GM21526 (cell line): Measurements from ENCODE around the gene TXNDC17.
"Not testable (repeated sequence)": the region's sequence is repeated elsewhere in the genome, so short reads cannot be mapped to it uniquely, and the experiment has no call there.

Experiments used
- ATAC-seq: cut with Tn5 transposase; IDR thresholded peaks from one replicate; pipeline ENCODE4 v1.9.1; 2021; ENCODE audit warnings: moderate library complexity; ENCODE audit not compliant: unreplicated experiment, low FRiP score

The TXNDC17 gene

DNA sequence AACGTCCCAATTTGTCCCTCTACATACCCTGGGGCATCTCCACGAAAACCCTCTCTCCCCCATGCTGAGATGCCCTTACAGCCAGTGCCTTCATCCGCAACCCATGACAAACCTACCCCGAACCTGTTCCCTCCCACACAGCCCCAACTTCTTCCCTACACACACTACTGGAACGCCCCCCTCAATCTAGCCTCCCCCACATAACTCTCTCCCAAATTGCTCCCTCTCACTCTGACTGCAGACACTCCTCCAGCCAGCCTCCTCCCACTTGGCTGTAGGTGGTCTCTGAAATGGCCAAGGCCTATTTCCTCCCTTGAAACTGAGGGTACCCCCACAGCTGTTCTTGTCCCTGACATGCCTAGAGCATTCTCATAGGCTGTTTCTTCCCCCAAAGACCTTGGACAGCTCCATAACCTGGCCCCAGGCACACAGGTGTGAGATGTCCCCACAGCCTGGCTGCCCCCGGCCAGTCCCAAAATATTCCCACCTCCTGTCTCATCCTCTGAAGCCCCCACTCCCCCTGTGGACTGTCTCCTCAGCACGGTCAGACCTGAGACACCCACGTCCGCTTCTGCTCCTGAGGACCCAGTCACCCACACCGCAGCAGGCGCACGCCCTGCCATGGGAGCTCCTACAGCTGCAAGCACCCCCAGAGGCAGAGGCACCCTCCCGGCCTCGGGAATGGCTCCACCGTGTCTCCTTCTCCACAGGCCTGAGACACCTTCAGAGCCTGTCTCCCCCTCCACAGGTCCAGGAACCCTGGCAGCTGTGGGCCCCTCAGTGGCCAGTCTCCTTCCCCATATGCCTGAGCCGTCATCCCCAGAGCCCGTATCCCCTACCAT is 4.0 kb upstream of the TXNDC17 start:
- ATAC-seq = no peak

DNA sequence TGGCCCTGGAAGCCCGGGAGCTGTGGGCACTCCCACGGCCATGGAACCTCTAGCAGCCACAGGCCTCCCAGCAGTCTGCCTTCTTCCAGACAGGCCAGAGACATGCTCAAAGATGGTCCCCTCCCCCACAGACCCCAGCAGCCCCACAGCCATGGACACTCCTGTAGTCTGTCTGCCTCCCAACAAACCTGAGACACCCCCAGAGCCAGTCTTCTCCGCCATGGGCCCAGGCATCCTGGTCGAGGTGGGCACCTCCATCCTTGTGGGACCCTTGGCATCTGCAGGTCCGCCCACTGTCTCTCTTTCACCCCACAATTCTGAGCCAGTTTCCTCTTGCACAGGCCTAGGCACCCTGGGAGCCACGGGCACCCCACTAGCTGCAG is 3.4 kb upstream of the TXNDC17 start:
- ATAC-seq = no peak

- no peak for ATAC-seq
Measured at GRCh38 chr17:6638046-6638908, 2.6 kb upstream of the TXNDC17 start.

GRCh38 chr17:6639014-6639585 is 1.8 kb upstream of the TXNDC17 start:
- no peak for ATAC-seq

DNA sequence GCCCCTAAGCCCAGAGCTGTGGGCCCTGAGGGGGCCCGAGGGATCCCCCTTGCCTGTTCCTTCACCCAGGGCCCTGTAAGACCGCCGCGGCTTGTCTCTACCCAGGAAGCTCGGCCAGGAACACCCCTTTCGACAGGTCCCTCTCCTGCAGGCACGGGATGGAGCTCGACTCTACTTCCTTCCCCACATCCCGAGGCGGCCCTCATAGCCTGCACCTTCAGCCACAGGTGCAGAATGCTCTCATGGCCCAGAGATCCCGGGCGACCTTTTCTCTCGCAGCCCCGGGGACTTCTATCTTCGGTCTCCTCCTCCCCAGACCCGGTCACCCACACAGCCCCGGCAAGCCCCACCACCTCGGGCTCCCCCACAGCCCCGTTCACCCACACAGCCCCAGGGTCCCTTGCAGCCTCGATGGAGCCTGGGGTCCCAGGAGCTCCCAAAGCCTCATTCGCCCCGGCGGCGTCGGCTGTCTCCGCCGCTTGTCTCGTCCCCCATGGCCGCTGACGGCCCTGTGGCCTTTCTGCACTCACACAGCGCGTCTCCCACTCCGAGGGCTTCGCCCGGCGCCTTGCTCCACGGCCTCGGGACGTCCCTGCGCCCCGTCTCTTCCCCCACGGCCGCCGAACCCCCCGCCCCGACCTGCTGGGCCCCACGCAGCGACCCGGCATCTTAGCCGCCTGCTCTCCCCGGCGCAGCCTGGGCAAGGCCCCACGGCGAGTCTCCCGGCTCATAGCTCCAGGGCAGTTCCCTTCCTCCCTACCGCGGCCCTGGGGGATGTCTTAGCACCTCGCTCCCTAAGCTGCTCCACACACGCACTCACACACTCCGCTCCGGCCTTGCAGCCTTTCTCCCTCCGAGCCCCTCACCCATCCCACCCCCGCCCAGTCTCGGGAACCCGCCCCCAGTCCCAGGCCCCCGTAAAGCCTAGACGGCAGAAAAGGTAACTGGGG is 999 bp upstream of the TXNDC17 start:
- ATAC-seq = peak; percentile 7

- ATAC-seq = no peak
Measured at GRCh38 chr17:6641247-6641863, 495 bp downstream of the TXNDC17 start.

- ATAC-seq = no peak
Measured at GRCh38 chr17:6642592-6642991, 1.7 kb downstream of the TXNDC17 start.

DNA sequence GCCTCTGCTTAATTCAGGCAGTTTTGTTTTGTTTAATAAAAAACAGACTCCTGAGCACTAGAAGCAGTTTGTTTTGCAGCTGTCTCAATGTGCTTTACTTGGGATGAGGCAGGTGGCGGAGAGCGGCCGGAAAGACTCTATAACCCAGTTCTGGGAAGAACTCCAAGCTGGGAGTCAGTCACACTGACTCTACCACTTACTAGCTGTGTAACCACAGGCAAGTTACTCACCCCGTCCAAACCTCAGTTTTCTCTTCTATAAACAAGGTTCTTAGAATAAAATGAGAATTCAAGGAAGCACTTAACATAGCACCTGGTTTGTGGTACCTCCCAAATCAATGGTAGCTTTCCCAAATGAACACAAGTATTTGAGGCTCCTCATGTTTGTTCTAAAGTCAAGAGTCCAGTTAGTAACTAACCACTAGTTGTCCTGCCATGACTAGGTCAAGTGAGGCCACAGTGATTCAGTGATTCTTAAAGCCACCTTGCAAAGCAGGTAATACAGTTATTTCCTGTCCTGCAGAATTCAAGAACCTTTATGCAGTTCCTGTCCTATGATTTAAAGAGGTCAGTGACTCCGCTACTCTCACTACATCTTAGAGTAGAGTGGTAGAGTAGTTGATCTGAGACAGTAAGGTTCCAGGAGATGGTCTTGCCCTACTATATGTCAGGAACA is 2.7 kb downstream of the TXNDC17 start:
- no peak for ATAC-seq

- ATAC-seq = no peak
Measured at GRCh38 chr17:6648181-6648580, 7.3 kb downstream of the TXNDC17 start.

DNA sequence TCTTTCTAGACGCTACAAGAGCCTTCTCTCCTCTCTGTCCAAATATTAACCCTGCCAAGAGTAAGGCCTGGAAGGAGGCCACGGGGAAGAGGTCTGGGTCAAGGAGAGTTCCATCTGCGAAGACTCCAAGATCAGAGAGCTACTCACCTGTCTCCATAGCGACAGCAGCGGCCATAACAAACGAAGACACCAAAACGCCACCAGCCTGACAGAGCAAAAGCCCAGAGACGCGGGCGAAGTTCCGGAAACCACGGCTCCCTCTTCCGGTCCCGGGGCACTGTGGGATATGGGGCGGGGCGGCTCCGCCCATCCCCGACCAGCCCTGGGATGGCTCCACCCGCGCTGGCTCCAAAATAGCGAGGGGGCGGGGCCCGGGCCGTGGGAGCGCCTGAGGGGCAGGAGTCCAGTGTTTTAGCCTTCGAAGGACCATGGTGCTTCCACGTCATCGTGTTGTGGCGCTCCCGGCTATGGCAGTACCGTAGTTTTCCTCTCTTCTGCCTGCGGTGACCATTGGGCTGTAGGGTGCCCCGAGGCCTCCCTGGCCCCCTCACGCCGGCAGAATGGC is 10.6 kb downstream of the TXNDC17 start, which contains the start of the genes C17orf100 and MED31:
Gene C17orf100, plus strand, starts transcription at position 409 of the 565 bp plus-strand sequence. Its CDS starts 152 bp downstream, at position 561.
Gene MED31, minus strand, starts transcription at position 252 of the 565 bp plus-strand sequence. Its CDS starts 77 bp downstream, at position 175.
- peak; percentile 76 for ATAC-seq

GRCh38 chr17:6651919-6652452 is 11.1 kb downstream of the TXNDC17 start:
- ATAC-seq = peak; percentile 9

DNA sequence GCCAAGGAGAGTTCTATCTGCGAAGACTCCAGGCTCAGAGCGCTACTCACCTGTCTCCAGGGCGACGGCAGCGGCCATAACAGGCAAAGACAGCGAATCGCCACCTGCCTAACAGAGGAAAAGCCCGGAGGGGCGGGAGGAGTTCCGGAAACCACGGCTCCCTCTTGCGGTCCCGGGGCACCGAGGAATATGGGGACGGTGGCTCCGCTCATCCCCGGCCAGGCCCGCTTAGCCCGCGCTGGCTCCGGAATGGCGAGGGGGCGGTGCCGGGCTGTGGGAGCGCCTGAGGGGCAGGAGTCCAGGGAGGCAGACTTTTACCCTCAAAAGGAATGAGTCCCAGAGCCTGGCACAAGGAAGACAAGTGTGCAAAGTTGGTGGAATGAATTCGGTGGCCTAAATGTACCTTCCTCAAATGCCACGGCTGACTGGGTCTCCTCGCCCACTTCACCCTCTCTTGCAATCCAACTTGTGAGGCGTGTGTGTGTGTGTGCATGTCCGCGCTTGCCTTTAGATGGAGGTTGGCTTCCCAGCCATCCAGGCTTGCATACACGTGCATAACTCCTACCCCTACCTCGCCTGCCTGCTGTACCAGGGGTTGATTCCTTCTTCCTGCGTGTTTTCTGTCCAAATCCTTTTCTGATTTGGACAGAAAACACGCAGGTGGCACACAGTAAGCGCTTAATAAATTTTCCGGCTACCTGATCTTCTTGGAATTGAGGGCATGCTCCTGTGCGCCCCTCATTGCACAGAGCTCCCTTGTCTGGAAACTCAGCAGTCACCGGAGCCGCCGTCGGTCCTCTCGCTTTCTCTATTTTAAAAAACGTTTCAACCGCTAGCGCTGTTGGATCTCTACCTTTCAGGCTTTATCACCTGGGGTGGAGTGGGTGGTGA is 14.2 kb downstream of the TXNDC17 start:
- ATAC-seq = no peak

- not testable (repeated sequence) for ATAC-seq
Measured at GRCh38 chr17:6655732-6656361, 15.0 kb downstream of the TXNDC17 start.

GRCh38 chr17:6656797-6657632 is 16.2 kb downstream of the TXNDC17 start:
- not testable (repeated sequence) for ATAC-seq

DNA sequence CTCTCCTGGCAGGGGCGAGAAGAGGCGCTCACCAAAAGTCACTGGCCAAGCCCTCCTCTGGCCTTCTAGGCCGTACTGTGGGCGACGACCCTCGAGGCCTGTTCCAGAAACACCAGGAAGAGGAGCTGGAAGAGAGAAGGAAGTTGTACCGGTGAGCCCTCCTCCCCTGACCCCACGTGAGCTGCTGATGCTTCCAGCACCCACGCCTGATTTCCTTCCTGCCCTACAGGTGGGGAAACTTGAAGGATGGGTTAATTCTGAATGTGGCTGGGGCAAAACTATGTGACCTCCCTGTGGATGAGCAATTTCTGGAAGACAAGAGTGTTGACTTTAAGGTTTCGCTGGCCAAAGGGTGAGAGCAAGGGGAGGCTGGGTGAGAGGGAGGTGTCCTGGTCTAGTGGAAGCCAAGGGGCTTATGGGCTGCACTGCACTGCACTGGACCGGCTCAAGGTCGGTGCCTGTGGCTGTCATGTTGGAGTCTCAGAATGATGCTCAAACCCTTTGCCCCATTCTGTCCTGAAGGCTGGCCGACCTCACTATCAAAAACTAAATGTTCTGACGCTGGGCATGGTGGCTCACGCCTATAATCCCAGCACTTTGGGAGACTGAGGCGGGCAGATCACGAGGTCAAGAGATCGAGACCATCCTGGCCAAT is 16.9 kb downstream of the TXNDC17 start:
- no peak for ATAC-seq
